B cell (primary cell): Measurements from ENCODE around the gene NACC1. TPM values are rescaled to one million over a fixed set of nuclear protein-coding genes. Genes with fewer than 3 reads are reported as not detected.
A peak's percentile ranks its signal among the peaks of the same experiment; 100 is the strongest.
"Not testable (repeated sequence)": the region's sequence is repeated elsewhere in the genome, so short reads cannot be mapped to it uniquely, and the experiment has no call there.

Experiments
- ATAC-seq: fragments of 200-7000 bp; cut with Tn5 transposase; one replicate; pipeline ENCODE4 v1.10.0; 2021; ENCODE audit warnings: low read depth, mild to moderate bottlenecking, moderate number of reproducible peaks, moderate library complexity
- CTCF ChIA-PET: fragments of 350-600 bp; sonication (Branson Sonifier 250); formaldehyde crosslinking; loops from one replicate; lab custom pipeline; 2021; ENCODE audit warnings: antibody characterized with exemption, inconsistent platforms; lab: Charles Lee
- POLR2A ChIA-PET: fragments of 350-600 bp; sonication (Branson Sonifier 250); formaldehyde crosslinking; loops from one replicate; lab custom pipeline; 2021; ENCODE audit warnings: antibody characterized with exemption; lab: Charles Lee
- DNase-seq: peaks from one replicate; pipeline ENCODE4 v3.0.0; 2013
- H2AFZ ChIP-seq: 2 replicates; pipeline ENCODE4 v1.6.1; 2012; ENCODE audit warnings: mild to moderate bottlenecking, low read depth, low read length; ENCODE audit not compliant: insufficient read depth, poor library complexity, severe bottlenecking
- H3K27ac ChIP-seq, 2 donors: 1 replicate in 1 of 2; 2 replicates in 1 of 2; pipeline ENCODE4 v1.5.1; 2012 to 2013; ENCODE audit warnings: low read length in 2 of 2, mild to moderate bottlenecking in 2 of 2, moderate library complexity in 1 of 2
- H3K27me3 ChIP-seq, 4 experiments: fragments of 200-600 bp in 1 of 4; sonication (generic) in 1 of 4; replicated peaks in 1 of 4; 1 replicate in 2 of 4; 2 replicates in 2 of 4; pipeline versions ENCODE4 v1.6.1 to v1.7.0; 2013 to 2016; ENCODE audit warnings: low read length in 3 of 4, mild to moderate bottlenecking in 2 of 4, mixed read lengths in 1 of 4, moderate library complexity in 1 of 4; ENCODE audit not compliant: insufficient read depth in 4 of 4, control insufficient read depth in 3 of 4; ENCODE audit errors: control extremely low read depth in 1 of 4
- H3K36me3 ChIP-seq, 2 experiments: replicated peaks in 1 of 2; 1 replicate in 1 of 2; 2 replicates in 1 of 2; pipeline versions ENCODE4 v1.6.1 to v1.7.1; 2013; ENCODE audit warnings: low read length in 1 of 2; ENCODE audit not compliant: insufficient read depth in 2 of 2, control insufficient read depth in 1 of 2; ENCODE audit errors: control extremely low read depth in 1 of 2, extremely low read depth in 1 of 2
- H3K4me1 ChIP-seq, 2 donors: fragments of 200-600 bp in 1 of 2; sonication (generic) in 1 of 2; 1 replicate in 1 of 2; 2 replicates in 1 of 2; pipeline versions ENCODE4 v1.5.1 to v1.6.1; 2013 to 2017; ENCODE audit warnings: low read length in 2 of 2; ENCODE audit not compliant: control insufficient read depth in 2 of 2, insufficient read depth in 2 of 2
- H3K4me2 ChIP-seq: replicated peaks from 2 replicates; pipeline ENCODE3; 2012; ENCODE audit warnings: mild to moderate bottlenecking, low read depth, low read length; ENCODE audit not compliant: poor library complexity, severe bottlenecking
- H3K4me3 ChIP-seq, 5 experiments: fragments of 200-600 bp in 1 of 5; sonication (generic) in 1 of 5; 1 replicate in 3 of 5; 2 replicates in 2 of 5; pipeline versions ENCODE4 v1.5.1 to v1.7.0; 2011 to 2016; ENCODE audit warnings: low read length in 4 of 5, mild to moderate bottlenecking in 4 of 5, low read depth in 2 of 5, control low read depth in 1 of 5, moderate library complexity in 1 of 5; ENCODE audit not compliant: insufficient read depth in 1 of 5; ENCODE audit errors: control extremely low read depth in 1 of 5, extremely low read depth in 1 of 5
- H3K79me2 ChIP-seq: fragments of 200-600 bp; sonication (generic); one replicate; pipeline ENCODE4 v1.6.0; 2016; ENCODE audit warnings: low read length; ENCODE audit not compliant: control insufficient read depth, insufficient read depth
- H3K9ac ChIP-seq: fragments of 200-600 bp; sonication (generic); 2 replicates; pipeline ENCODE4 v1.6.1; 2017; ENCODE audit warnings: mild to moderate bottlenecking, low read length, moderate library complexity
- H3K9me3 ChIP-seq, 3 donors: one replicate each; pipeline versions ENCODE4 v1.6.1 to v1.7.1; 2013; ENCODE audit warnings: low read length in 2 of 3; ENCODE audit not compliant: control insufficient read depth in 2 of 3, insufficient read depth in 1 of 3; ENCODE audit errors: control extremely low read depth in 1 of 3
- H4K20me1 ChIP-seq: 2 replicates; pipeline ENCODE4 v1.6.0; 2012; ENCODE audit warnings: mild to moderate bottlenecking, low read length; ENCODE audit not compliant: insufficient read depth, control insufficient read depth, poor library complexity, severe bottlenecking
- H3K27ac Mint-ChIP-seq: one replicate; pipeline ENCODE4 v1.8.0; 2021; ENCODE audit warnings: mixed read lengths
- H3K27me3 Mint-ChIP-seq: one replicate; pipeline ENCODE4 v1.8.0; 2021; ENCODE audit warnings: mixed read lengths
- H3K4me1 Mint-ChIP-seq: one replicate; pipeline ENCODE4 v1.8.0; 2021; ENCODE audit warnings: mixed read lengths
- H3K4me3 Mint-ChIP-seq: one replicate; pipeline ENCODE4 v1.8.0; 2021; ENCODE audit warnings: mixed read lengths
- H3K9me3 Mint-ChIP-seq: one replicate; pipeline ENCODE4 v1.8.0; 2022; ENCODE audit warnings: mixed read lengths; ENCODE audit not compliant: insufficient read depth
- CTCF ChIP-seq: fragments of 200-600 bp; IDR thresholded peaks from one replicate; pipeline ENCODE4 v1.8.0; 2022; ENCODE audit warnings: antibody characterized with exemption, mild to moderate bottlenecking
- EZH2 ChIP-seq: IDR thresholded peaks from 2 replicates; pipeline ENCODE4 v1.6.1; 2012; ENCODE audit warnings: borderline replicate concordance, low read depth, mild to moderate bottlenecking, moderate library complexity, low read length; ENCODE audit not compliant: insufficient read depth, poor library complexity, severe bottlenecking
- WGBS: methylation state at CpG from one replicate; pipeline ENCODE4 v1.1.5; 2013; ENCODE audit warnings: missing lambda C conversion rate; ENCODE audit not compliant: insufficient coverage; 5-methylcytosine and 5-hydroxymethylcytosine counted together
- intact Hi-C: fragments of 100-400 bp; cut with micrococcal nuclease; formaldehyde crosslinking; loops from one replicate; pipeline ENCODE4 v1.10.0; 2022
- polyA plus RNA-seq: library from polyadenylated mRNA; depleted of rRNA; stranded (reverse); fragments of >200 nt; gene quantifications from 2 replicates; pipeline ENCODE4 v1.2.3, GENCODE V29; 2012
- total RNA-seq, 2 donors: library from RNA; stranded (reverse); fragments of 120-200 nt in 1 of 2; gene quantifications; 1 replicate in 1 of 2; 2 replicates in 1 of 2; pipeline versions ENCODE4 v1.2.3 to v1.2.4, GENCODE V29; 2013 to 2022

NACC1 gene
- total and polyA plus RNA-seq, 2 donors (not counting 1 experiment from before 2014, with no cell fraction given) = 25.9 to 27.5 TPM

- Histone ChIP-seq H2AFZ (no peak overlapping the region), H3K9me3 (no peaks in the 10 kb centered on the region), H3K27ac (no peak overlapping the region), H3K36me3 (no peaks in the 10 kb centered on the region), H3K9ac (no peak overlapping the region), H3K4me2 (no peak overlapping the region), H3K4me1 (peaks cover 43 to 61% of the 10 kb centered on the region in 2 donors), H4K20me1 (no peaks in the 10 kb centered on the region), H3K27me3 (no peaks in the 10 kb centered on the region), H3K79me2 (peaks cover 42% of the 10 kb centered on the region), H3K4me3 (no peak overlapping the region)
- Mint-ChIP-seq H3K27me3 (no peaks in the 10 kb centered on the region), H3K27ac (peak overlapping the region; percentile 32), H3K4me1 (peaks cover 43% of the 10 kb centered on the region), H3K9me3 (no peaks in the 10 kb centered on the region), H3K4me3 (no peak overlapping the region)
- DNase-seq = no peak
- TF ChIP-seq EZH2 = no peak
- no peak for TF ChIP-seq CTCF
- ChIA-PET CTCF (interaction anchor here (0.8 to 1.8 kb wide), 6 partner anchors 13 to 199 kb away, joined by 3 to 6 read pairs (median 3); no protein-coding TSS in a partner anchor), POLR2A (interaction anchor here (1.3 kb wide), 1 partner anchor 21 kb away, joined by 4 read pairs; no protein-coding TSS in a partner anchor)
- intact Hi-C loops = no loop called here
- ATAC-seq = no peak
- WGBS = 88% methylated on average over 6 of the region's 8 CpGs
These were observed 58.3 kb downstream of the NACC1 start for GRCh38 chr19:13176345-13176744.

- H3K27me3 Mint-ChIP-seq, H3K36me3 ChIP-seq, H2AFZ ChIP-seq, H3K9me3 ChIP-seq, H3K4me2 ChIP-seq, H3K9ac ChIP-seq, H3K9me3 Mint-ChIP-seq, H3K27ac Mint-ChIP-seq, H3K4me3 ChIP-seq, H3K4me3 Mint-ChIP-seq, ATAC-seq, H4K20me1 ChIP-seq, H3K27me3 ChIP-seq, intact Hi-C loops, H3K27ac ChIP-seq, DNase-seq: not testable (repeated sequence)
- ChIA-PET CTCF (interaction anchor here (0.6 to 1.2 kb wide), 4 partner anchors 10 to 293 kb away, joined by 3 to 6 read pairs (median 5); no protein-coding TSS in a partner anchor), POLR2A (interaction anchor here (0.6 to 1.1 kb wide), 3 partner anchors 8 to 11 kb away, joined by 5 read pairs; no protein-coding TSS in a partner anchor)
- H3K79me2 ChIP-seq = peaks cover 38% of the 10 kb centered on the region
- H3K4me1 Mint-ChIP-seq = peaks cover 41% of the 10 kb centered on the region
- H3K4me1 ChIP-seq = peaks cover 41 to 61% of the 10 kb centered on the region in 2 donors
- WGBS = no CpG with 5 or more reads among the region's 5 CpGs
These were observed 59.5 kb downstream of the NACC1 start for GRCh38 chr19:13177584-13177983.

- H3K9ac ChIP-seq, H2AFZ ChIP-seq, H3K9me3 Mint-ChIP-seq, H3K27ac ChIP-seq, H3K4me3 ChIP-seq, DNase-seq, H3K9me3 ChIP-seq, H4K20me1 ChIP-seq, H3K27ac Mint-ChIP-seq, intact Hi-C loops, H3K4me2 ChIP-seq, H3K27me3 ChIP-seq, H3K27me3 Mint-ChIP-seq, H3K36me3 ChIP-seq, H3K4me3 Mint-ChIP-seq, ATAC-seq: not testable (repeated sequence)
- POLR2A ChIA-PET = interaction anchor here (0.5 to 1.0 kb wide), 4 partner anchors 9 to 44 kb away, joined by 5 to 9 read pairs (median 6); no protein-coding TSS in a partner anchor
- H3K4me1 ChIP-seq = peaks cover 34 to 55% of the 10 kb centered on the region in 2 donors
- 98% methylated on average over 10 of the region's 10 CpGs for WGBS
- peaks cover 31% of the 10 kb centered on the region for H3K79me2 ChIP-seq
- peaks cover 34% of the 10 kb centered on the region for H3K4me1 Mint-ChIP-seq
- CTCF ChIA-PET = interaction anchor here (0.6 to 1.2 kb wide), 3 partner anchors 9 to 293 kb away, joined by 3 to 6 read pairs (median 4); no protein-coding TSS in a partner anchor
These were observed 60.2 kb downstream of the NACC1 start for GRCh38 chr19:13178291-13178690.
